ENCODE results near the gene FNDC7.
"Not testable (repeated sequence)": the region's sequence is repeated elsewhere in the genome, so short reads cannot be mapped to it uniquely, and the experiment has no call there.

Gene FNDC7, protein sequence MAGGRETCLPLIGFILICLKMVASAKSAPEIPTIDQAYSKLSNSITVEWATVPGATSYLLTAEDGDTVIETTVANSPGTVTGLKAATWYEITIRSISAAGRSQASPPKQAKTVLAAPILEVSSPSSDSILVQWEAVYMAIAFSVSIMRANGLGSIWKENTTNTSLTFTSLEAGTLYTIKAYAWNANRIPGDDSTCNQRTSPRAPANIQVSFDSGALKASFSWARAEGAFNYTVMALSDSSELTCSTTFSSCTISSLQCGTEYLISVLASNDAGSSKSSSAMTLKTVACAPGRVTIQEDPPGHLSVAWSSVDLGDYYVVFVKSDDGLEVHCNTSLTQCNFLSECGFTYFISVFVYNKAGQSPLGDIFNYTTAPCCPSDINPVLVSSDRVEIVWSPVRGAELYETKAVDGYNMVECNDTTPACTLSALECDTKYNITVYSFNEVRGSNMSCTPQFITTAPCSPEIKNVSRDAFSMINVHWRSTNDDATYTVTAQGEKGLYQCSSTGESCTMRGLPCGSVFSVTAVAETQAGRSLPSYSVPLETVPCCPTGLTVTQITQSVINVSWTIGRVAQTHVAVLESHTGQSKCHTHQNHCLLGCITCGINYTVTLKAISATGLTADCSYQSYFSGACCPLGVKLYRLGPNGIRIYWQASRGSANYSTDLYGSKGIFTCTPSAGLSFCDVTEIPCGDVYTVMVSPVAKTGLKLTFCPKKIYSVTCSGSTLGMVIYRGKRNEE

DNA sequence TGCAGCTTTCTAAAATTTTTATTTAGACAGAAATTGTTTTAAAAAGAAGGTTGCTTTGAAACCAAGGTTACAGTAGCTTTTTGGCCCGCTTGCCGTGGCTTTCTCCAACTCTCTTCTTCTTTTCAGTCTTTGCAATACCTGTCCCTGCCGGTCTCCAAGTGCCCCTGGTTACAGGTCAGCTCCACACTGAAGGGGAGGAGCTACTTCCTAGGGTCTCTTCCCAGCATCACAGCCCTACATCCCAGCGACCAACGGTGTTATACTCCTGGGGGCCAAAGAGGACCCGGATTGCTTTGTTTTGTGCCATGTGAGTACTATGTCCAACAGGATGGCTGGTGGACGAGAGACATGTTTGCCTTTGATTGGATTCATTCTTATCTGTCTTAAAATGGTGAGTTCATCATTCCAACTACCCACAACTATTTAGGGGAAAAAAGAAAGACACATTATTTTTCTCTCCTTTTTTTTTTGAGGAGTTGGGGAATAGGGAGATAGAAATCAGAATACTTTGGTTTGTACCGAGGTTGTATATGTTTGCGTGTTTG, at the start of gene FNDC7:
Gene FNDC7, plus strand, starts transcription at position 303 of the 545 bp plus-strand sequence. Its CDS starts 26 bp downstream, at position 329.
- DNase-seq = no peak

- no peak for DNase-seq
These were observed 49.6 kb upstream of the FNDC7 start for GRCh38 chr1:108663074-108663473.

GRCh38 chr1:108664481-108664880, 48.2 kb upstream of the FNDC7 start:
- no peak for DNase-seq

- no peak for DNase-seq
These were observed 47.6 kb upstream of the FNDC7 start for GRCh38 chr1:108665067-108665466.

GRCh38 chr1:108665771-108666170, 46.9 kb upstream of the FNDC7 start:
- no peak for DNase-seq

DNA sequence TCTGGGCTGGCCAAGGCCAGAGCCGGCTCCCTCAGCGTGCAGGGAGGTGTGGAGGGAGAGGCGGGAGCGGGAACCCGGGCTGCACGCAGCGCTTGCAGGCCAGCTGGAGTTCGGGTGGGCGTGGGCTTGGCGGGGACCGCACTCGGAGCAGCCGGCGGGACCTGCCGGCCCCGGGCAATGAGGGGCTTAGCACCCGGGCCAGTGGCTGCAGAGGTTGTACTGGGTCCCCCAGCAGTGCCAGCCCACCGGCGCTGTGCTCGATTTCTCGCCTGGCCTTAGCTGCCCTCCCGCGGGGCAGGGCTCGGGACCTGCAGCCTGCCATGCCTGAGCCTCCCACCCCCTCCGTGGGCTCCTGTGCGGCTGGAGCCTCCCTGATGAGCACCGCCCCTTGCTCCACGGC, 45.3 kb upstream of the FNDC7 start:
- DNase-seq = not testable (repeated sequence)

- no peak for DNase-seq
These were observed 43.9 kb upstream of the FNDC7 start for GRCh38 chr1:108668777-108669176.

DNA sequence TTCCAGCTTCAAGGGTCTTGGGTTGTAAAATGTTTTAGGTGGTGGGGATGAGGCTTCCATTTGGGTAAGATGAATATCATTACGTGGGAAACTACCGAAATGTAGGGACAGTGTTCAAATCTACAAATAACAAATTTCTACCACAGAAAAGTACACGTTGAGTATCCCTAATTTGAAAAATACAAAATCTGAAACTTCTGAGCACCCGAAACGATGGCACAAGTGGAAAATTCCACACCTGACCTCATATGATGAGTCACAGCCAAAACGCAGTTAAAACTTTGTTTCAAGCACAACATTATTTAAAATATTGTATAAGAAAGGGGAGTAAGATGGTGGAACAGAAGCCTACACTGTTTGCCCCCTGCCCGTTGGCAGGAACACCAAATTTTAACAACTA, 43.0 kb upstream of the FNDC7 start:
- no peak for DNase-seq

DNA sequence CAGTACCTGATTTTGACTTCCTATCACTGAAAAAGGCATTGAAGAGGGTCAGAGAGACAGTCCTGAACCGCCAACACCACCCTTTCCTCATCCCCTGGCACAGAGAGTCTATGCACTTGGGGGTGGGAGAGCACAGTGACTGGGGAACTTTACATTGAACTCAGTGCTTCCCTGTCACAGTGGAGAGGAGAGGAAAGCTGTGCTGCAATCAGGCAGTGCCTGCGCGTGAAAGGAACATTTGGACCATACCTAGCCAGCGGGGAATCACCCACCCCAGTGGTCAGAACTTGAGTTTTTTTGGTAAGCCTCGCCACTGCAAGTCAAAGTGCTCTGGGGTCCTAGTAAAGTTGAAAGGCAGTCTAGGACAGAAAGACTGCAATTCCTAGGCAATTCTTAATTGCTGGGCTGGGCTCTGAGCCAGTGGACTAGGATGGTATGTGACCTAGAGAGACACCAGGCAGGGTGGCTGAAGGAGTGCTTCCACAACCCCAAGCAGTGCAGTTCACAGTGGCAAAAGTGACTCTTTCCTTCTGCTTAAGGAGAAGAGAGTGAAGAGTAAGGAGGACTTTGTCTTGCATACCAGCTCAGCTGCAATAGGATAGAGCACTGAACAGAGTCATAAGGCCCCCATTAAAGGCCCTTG, 42.5 kb upstream of the FNDC7 start:
- DNase-seq = no peak

DNA sequence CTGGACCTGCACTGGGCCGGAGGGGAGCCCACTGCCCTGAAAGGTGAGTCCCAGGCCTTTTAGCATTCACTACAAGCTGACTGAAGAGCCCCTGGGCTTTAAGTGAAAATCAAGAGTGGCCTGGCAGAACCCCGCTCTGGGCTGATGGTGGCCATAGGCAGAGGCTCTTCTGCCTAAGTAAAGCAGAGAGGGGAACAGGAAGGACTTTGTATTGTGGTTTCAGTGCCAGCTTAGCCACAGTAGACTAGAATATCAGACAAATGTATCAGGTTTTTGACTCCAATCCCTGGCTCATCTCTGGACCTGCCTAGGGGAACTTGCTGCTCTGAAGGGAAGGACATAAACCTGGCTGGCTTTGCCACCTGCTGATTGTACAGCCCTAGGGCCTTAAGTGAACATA, 41.6 kb upstream of the FNDC7 start:
- DNase-seq = no peak

- no peak for DNase-seq
These were observed 34.0 kb upstream of the FNDC7 start for GRCh38 chr1:108678706-108679105.

- DNase-seq = no peak
These were observed 33.0 kb upstream of the FNDC7 start for GRCh38 chr1:108679586-108680213.

- DNase-seq = not testable (repeated sequence)
These were observed 31.0 kb upstream of the FNDC7 start for GRCh38 chr1:108681701-108682100.

- no peak for DNase-seq
These were observed 27.2 kb upstream of the FNDC7 start for GRCh38 chr1:108685529-108685928.

DNA sequence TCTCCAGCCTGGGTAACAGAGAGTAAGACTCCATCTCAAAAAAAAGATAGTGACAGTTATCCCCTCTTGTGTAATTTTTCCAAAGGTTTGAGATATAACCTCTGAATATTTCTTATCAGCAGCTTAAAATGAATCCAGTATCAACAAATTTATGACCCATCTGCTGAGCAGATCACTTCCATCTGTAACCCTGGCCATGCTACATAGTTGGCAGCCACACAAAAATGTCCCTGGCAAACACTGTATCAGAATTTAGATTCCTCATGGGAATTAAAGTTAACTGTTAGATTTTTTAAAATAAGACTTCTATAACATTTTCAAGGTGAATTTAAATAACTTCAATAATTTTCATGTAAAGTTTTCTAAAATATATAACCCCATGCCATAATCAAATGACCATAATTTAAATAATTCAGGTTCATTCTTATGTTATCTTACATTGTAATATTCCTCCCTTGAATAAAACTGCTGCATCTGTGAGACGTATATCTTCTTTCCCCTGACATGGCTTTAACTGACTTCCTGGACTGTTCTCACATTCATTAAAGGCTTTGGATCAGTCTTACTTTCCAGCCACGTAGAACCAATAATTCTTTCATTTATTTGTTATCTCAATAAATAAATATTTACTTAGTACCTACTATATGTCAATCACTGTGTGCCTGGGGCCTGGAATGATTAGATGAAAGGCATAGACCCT, 25.9 kb upstream of the FNDC7 start:
- no peak for DNase-seq

- DNase-seq = no peak
These were observed 21.4 kb upstream of the FNDC7 start for GRCh38 chr1:108691128-108691941.

DNA sequence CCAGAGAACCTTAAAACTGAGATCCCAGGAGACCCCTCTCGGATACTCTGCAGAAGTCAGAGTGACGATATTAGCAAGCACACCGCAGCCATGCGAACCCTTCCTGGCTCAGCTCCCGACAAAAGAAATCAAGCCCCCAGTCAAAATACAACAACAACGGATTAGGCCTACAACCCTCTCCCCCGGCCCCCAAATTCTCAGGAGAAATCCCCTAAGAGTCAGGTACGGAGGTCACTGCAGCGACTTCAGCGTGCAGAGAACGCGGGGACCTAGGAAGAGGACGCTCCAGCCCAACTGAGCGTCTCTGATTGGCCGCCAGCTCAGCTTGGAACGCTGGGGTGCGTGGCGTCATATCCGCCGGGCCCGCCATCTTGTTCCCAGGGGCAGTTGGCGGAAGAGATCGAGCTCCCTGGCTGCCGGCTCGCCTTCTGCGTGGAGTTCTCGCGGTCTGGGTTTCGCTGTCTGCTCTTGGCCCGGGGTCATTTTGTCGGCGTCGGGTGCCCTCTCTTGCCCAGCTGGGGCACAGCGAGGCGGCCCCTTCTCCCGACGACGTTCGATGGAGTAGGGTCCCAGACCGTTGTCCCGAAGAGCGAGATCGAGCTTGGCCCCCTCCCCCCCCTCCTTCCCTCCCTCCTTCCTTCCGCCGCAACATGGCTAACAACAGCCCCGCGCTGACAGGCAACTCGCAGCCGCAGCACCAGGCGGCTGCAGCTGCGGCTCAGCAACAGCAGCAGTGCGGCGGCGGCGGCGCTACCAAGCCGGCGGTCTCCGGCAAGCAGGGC, 20.6 kb upstream of the FNDC7 start, which contains the start of gene PRPF38B:
Gene PRPF38B, plus strand, starts transcription at position 369 of the 782 bp plus-strand sequence. Its CDS starts 282 bp downstream, at position 651.
- DNase-seq = peak; percentile 95

GRCh38 chr1:108692724-108693655, 19.7 kb upstream of the FNDC7 start:
- DNase-seq = peak; percentile 69

DNA sequence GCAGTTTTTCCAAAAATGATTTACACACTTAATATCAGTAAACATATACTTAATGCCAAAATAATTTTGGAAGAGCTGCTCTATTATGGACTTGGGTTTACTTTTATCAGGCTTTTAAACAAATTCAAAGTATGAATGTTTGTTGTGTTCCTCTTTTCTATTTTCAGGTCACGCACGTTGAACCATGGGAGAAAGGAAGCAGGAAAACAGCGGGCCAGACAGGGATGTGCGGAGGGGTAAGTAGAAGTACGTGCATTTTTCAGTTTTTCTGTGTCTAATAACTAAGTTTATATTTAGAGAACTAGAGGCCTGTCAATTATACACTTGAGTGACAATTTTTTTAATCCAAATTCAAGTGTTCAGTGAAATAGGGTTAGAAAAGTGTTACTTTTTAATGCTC, 17.2 kb upstream of the FNDC7 start:
- no peak for DNase-seq

Measured in activated naive CD4-positive, alpha-beta T cell treated with Interleukin-2 at 50 U/mL for 16 hours (primary cell).